Left ventricle myocardium inferior (tissue), 1 donor: ENCODE measurements around the gene SMIM43. TPM values are rescaled to one million over a fixed set of nuclear protein-coding genes. Genes with fewer than 3 reads are reported as not detected.

Source experiments
- DNase-seq: peaks from one replicate; pipeline ENCODE4 v3.0.0-alpha.2; 2020
- H3K27ac ChIP-seq: fragments of 200-600 bp; replicated peaks from 2 replicates; pipeline ENCODE4 v1.8.0; 2021
- H3K27me3 ChIP-seq: fragments of 200-600 bp; 2 replicates; pipeline ENCODE4 v1.8.0; 2021; ENCODE audit warnings: low read depth
- H3K36me3 ChIP-seq: fragments of 200-600 bp; 2 replicates; pipeline ENCODE4 v1.8.0; 2021
- H3K4me1 ChIP-seq: fragments of 200-600 bp; 2 replicates; pipeline ENCODE4 v1.8.0; 2021
- H3K4me3 ChIP-seq: fragments of 200-600 bp; 2 replicates; pipeline ENCODE4 v1.8.0; 2021; ENCODE audit warnings: mild to moderate bottlenecking, moderate library complexity
- H3K9me3 ChIP-seq: fragments of 200-600 bp; replicated peaks from 2 replicates; pipeline ENCODE4 v1.8.0; 2021
- intact Hi-C: fragments of 100-400 bp; cut with micrococcal nuclease; formaldehyde crosslinking; loops from one replicate; pipeline ENCODE4 v1.11.0; 2022
- total RNA-seq: library from RNA; stranded (reverse); fragmentation: NEBNext Ultra II Directional; extraction: Animal tissue kit (Norgen Biotek cat#: 25700); gene quantifications from one replicate; pipeline ENCODE4 v1.2.1, GENCODE V29; 2021
- TF ChIP-seq, protein P1 (sequence below): fragments of 200-600 bp; IDR thresholded peaks from 2 replicates; pipeline ENCODE4 v1.8.0; 2021; ENCODE audit warnings: antibody characterized with exemption, mild to moderate bottlenecking, borderline replicate concordance
- donor health status: DM: no; HTN: yes; CAD: no; lungs with severe emphysema.

The SMIM43 gene
- total RNA-seq, 1 donor from 2014 or later = not detected

DNA sequence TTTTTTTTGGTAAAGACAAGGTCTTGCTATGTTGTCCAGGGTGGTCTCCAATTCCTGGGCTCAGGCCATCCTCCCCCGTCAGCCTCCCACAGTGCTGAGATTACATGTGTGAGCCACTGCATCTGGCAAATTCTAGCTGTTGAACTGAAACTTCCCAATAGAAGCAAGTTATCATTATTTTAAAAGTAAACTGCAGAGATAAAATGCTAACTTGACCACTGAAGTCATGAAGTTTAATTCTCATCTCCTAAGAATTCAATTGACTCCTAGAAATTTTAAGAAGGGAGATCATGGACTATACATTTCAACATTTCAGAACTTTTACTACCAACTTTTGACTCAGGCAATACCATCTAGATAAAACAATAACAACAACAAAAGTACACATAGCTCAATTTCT is 24.5 kb upstream of the SMIM43 start:
- Histone ChIP-seq H3K9me3 (peaks cover 3% of the 10 kb centered on the region), H3K4me3 (no peak overlapping the region), H3K36me3 (no peaks in the 10 kb centered on the region), H3K27me3 (peaks cover 29% of the 10 kb centered on the region), H3K27ac (no peak overlapping the region), H3K4me1 (peaks cover 9% of the 10 kb centered on the region)
- no peak for DNase-seq
- TF ChIP-seq, protein P1, sequence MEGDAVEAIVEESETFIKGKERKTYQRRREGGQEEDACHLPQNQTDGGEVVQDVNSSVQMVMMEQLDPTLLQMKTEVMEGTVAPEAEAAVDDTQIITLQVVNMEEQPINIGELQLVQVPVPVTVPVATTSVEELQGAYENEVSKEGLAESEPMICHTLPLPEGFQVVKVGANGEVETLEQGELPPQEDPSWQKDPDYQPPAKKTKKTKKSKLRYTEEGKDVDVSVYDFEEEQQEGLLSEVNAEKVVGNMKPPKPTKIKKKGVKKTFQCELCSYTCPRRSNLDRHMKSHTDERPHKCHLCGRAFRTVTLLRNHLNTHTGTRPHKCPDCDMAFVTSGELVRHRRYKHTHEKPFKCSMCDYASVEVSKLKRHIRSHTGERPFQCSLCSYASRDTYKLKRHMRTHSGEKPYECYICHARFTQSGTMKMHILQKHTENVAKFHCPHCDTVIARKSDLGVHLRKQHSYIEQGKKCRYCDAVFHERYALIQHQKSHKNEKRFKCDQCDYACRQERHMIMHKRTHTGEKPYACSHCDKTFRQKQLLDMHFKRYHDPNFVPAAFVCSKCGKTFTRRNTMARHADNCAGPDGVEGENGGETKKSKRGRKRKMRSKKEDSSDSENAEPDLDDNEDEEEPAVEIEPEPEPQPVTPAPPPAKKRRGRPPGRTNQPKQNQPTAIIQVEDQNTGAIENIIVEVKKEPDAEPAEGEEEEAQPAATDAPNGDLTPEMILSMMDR = no peak
- intact Hi-C loops = no loop called here

DNA sequence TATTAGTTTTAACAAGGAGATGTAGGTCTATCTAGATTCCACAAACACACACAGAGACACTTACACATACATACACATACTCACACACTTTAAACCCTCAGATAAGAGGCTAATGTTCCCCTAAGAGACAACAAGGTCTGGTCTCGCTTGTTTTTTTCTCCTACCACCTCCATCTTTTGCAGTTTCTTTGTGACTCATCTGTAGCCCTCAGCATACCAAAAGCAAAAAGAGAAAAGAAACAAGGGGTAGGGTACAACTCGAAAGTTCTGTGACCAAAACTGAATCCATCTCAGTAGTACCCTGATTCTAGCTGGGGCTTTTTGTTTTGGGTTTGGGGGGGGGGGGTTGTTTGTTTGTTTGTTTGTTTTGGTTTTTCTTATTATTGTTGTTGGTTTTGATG is 23.9 kb upstream of the SMIM43 start:
- Histone ChIP-seq H3K4me1 (peaks cover 9% of the 10 kb centered on the region), H3K4me3 (no peak overlapping the region), H3K36me3 (no peaks in the 10 kb centered on the region), H3K27me3 (peaks cover 27% of the 10 kb centered on the region), H3K9me3 (peaks cover 8% of the 10 kb centered on the region), H3K27ac (no peak overlapping the region)
- no peak for DNase-seq
- intact Hi-C loops = no loop called here
- TF ChIP-seq, protein P1 = no peak

DNA sequence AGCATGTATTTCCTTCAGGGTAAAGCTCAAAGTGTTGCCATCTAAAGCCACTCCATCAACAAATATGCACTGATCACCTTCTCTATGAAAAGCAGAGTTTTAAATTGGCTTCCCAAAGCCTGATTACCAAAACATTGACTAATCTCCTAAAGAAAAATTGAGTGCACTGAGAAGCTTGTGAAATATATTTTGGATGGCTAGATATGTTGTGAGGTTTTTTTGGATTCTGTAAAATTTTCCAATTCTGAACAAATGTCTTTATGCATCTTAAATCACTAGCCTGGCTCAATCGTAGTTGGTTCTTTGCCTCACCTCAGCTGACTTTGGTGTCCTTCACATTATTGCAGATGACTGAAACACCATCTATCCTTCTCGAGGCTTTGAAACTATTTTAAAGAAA is 21.3 kb upstream of the SMIM43 start:
- intact Hi-C loops = no loop called here
- no peak for DNase-seq
- peaks cover 9% of the 10 kb centered on the region for H3K4me1 ChIP-seq

DNA sequence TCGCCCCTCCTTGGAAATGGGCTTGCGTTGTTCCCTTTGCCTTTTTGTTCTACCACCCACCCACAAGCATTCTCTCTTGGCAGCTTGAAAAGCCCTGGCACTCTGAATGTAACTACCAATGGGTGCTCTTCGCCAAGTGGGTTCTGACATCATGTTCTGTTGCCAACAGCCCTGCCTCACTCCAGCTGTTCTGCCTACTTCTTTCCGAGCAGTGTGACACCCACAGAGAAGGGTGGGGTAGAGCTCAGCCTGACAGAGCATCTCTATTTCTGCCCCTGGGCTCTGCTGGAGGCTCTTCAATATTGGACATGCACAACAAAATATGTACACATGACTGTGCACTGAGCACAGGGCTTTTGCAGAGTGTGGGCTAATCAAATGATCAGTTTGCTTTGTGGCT is 20.5 kb upstream of the SMIM43 start:
- TF ChIP-seq, protein P1 = no peak
- peaks cover 9% of the 10 kb centered on the region for H3K4me1 ChIP-seq
- intact Hi-C loops = no loop called here

More for the DNA sequence above, 21.3 kb upstream of the SMIM43 start:
- TF ChIP-seq, protein P1 = no peak
- Histone ChIP-seq H3K27ac (no peak overlapping the region), H3K9me3 (peaks cover 10% of the 10 kb centered on the region), H3K27me3 (peaks cover 21% of the 10 kb centered on the region), H3K36me3 (no peaks in the 10 kb centered on the region), H3K4me3 (no peak overlapping the region)

DNA sequence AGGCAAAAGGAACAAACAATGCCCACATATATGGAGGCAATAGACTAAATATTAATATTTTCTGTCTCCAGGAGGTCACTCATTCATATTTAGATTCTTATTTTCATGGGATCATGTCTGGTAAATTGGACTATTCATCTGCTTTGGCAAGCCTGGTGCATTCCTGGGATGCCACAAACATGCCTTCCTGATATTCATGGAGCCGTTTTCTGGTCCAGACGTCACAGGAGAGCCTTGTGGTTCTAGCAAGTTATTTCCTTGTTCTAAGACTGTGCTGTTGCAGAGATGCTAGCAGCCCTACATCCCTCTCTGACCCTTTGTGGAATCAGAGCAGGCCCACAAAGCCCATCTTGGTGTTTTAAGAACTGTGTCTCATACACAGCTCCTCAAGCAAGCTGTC is 20.0 kb upstream of the SMIM43 start:
- intact Hi-C loops = no loop called here
- Histone ChIP-seq H3K4me3 (no peak overlapping the region), H3K4me1 (peaks cover 9% of the 10 kb centered on the region), H3K9me3 (peaks cover 10% of the 10 kb centered on the region), H3K27ac (peak overlapping the region; percentile 35), H3K27me3 (peaks cover 28% of the 10 kb centered on the region), H3K36me3 (no peaks in the 10 kb centered on the region)
- DNase-seq = no peak
- TF ChIP-seq, protein P1 = no peak

More for the DNA sequence above, 20.5 kb upstream of the SMIM43 start:
- H3K27me3 ChIP-seq = peaks cover 25% of the 10 kb centered on the region
- H3K4me3 ChIP-seq = no peak overlapping the region
- no peaks in the 10 kb centered on the region for H3K36me3 ChIP-seq
- H3K9me3 ChIP-seq = peaks cover 10% of the 10 kb centered on the region
- H3K27ac ChIP-seq = peak overlapping the region; percentile 35
- no peak for DNase-seq
